HepG2 (cell line): ENCODE data around the gene C14orf132. TPM values are rescaled to one million over a fixed set of nuclear protein-coding genes. Genes with fewer than 3 reads are reported as not detected.

Experiments used
- DMTF1 ChIP-seq: sonication (generic); formaldehyde crosslinking; IDR thresholded peaks from 2 replicates; pipeline ENCODE4 v1.4.0; 2020; ENCODE audit warnings: mild to moderate bottlenecking, missing genetic modification reagents
- DNMT3B ChIP-seq: conservative IDR thresholded peaks from 2 replicates; pipeline ENCODE4 v1.6.1; 2016; ENCODE audit warnings: missing biosample characterization, control low read depth
- DPF2 ChIP-seq: sonication (generic); formaldehyde crosslinking; IDR thresholded peaks from 2 replicates; pipeline ENCODE4 v1.4.0; 2020; ENCODE audit warnings: mild to moderate bottlenecking, low read depth, missing genetic modification reagents, borderline replicate concordance
- FOXA1 ChIP-seq, 2 experiments: fragments of 450-650 bp in 1 of 2; sonication (generic) in 1 of 2; formaldehyde crosslinking in 1 of 2; IDR thresholded peaks; 2 replicates each; pipeline versions ENCODE4 v1.4.0 to v1.6.1; 2016 to 2020; ENCODE audit warnings: missing genetic modification reagents in 1 of 2
- HMGXB4 ChIP-seq, 2 experiments: sonication (generic) in 1 of 2; formaldehyde crosslinking in 1 of 2; IDR thresholded peaks; 2 replicates each; pipeline versions ENCODE4 v1.4.0 to v1.6.1; 2018 to 2020; ENCODE audit warnings: missing genetic modification reagents in 2 of 2, borderline replicate concordance in 1 of 2, low read depth in 1 of 2, mild to moderate bottlenecking in 1 of 2, missing biosample characterization in 1 of 2
- HNRNPLL ChIP-seq: fragments of 200-400 bp; formaldehyde crosslinking; IDR thresholded peaks from 2 replicates; pipeline ENCODE4 v1.6.1; 2017; ENCODE audit warnings: mild to moderate bottlenecking, low read depth, low read length; ENCODE audit not compliant: poor library complexity, severe bottlenecking
- HOXA7 ChIP-seq: sonication (generic); formaldehyde crosslinking; IDR thresholded peaks from 2 replicates; pipeline ENCODE4 v1.8.1; 2022; ENCODE audit warnings: mild to moderate bottlenecking, missing genetic modification reagents, moderate library complexity
- JARID2 ChIP-seq: sonication (generic); formaldehyde crosslinking; IDR thresholded peaks from 2 replicates; pipeline ENCODE4 v1.8.1; 2023; ENCODE audit warnings: missing genetic modification reagents, inconsistent platforms; ENCODE audit not compliant: insufficient replicate concordance
- MTA1 ChIP-seq: sonication (generic); formaldehyde crosslinking; IDR thresholded peaks from 2 replicates; pipeline ENCODE4 v1.4.0; 2020; ENCODE audit warnings: missing genetic modification reagents, mild to moderate bottlenecking, borderline replicate concordance
- MXD3 ChIP-seq: IDR thresholded peaks from 2 replicates; pipeline ENCODE4 v1.6.1; 2016; ENCODE audit warnings: mild to moderate bottlenecking, missing biosample characterization, missing genetic modification reagents
- POGZ ChIP-seq: sonication (generic); formaldehyde crosslinking; IDR thresholded peaks from 2 replicates; pipeline ENCODE4 v1.4.0; 2020; ENCODE audit warnings: mild to moderate bottlenecking, missing genetic modification reagents
- SETDB1 ChIP-seq: sonication (generic); formaldehyde crosslinking; IDR thresholded peaks from 2 replicates; pipeline ENCODE4 v1.5.1; 2020; ENCODE audit warnings: missing genetic modification reagents, mild to moderate bottlenecking, borderline replicate concordance
- ZBTB21 ChIP-seq: sonication (generic); formaldehyde crosslinking; IDR thresholded peaks from 2 replicates; pipeline ENCODE4 v1.4.0; 2020; ENCODE audit warnings: missing genetic modification reagents
- ZIK1 ChIP-seq: sonication (generic); formaldehyde crosslinking; IDR thresholded peaks from 2 replicates; pipeline ENCODE4 v1.5.0; 2020; ENCODE audit warnings: mild to moderate bottlenecking, low read depth, missing genetic modification reagents, borderline replicate concordance
- ZNF224 ChIP-seq: sonication (generic); formaldehyde crosslinking; IDR thresholded peaks from 2 replicates; pipeline ENCODE4 v1.5.0; 2020; ENCODE audit warnings: mild to moderate bottlenecking, missing genetic modification reagents
- ZNF775 ChIP-seq: sonication (generic); formaldehyde crosslinking; IDR thresholded peaks from 2 replicates; pipeline ENCODE4 v1.4.0; 2020; ENCODE audit warnings: missing genetic modification reagents, mild to moderate bottlenecking, moderate library complexity, borderline replicate concordance
- ZSCAN21 ChIP-seq: sonication (generic); formaldehyde crosslinking; IDR thresholded peaks from 2 replicates; pipeline ENCODE4 v1.8.0; 2022; ENCODE audit warnings: mild to moderate bottlenecking, missing genetic modification reagents, moderate library complexity, borderline replicate concordance
- polyA plus RNA-seq, 8 experiments: library from polyadenylated mRNA; depleted of rRNA in 3 of 8; stranded (reverse) in 7 of 8; unstranded in 1 of 8; fragments of >200 nt; fragmentation: Illumina TruSeq in 4 of 8; extraction: Trizol in 4 of 8; gene quantifications; 2 replicates each; pipeline versions ENCODE4 v1.2.1 to v1.2.3, GENCODE V29; 2011 to 2016; ENCODE audit warnings: low read depth in 4 of 8, missing spikeins in 1 of 8, mixed read lengths in 1 of 8; ENCODE audit not compliant: insufficient read depth in 1 of 8
- total RNA-seq, 5 experiments: library from RNA; depleted of rRNA; stranded (reverse); fragments of >200 nt; fragmentation: Illumina TruSeq; extraction: Trizol; gene quantifications; 2 replicates each; pipeline ENCODE4 v1.2.3, GENCODE V29; 2016; ENCODE audit warnings: low read depth in 1 of 5
- TF ChIP-seq, protein P1 (sequence below): IDR thresholded peaks from 2 replicates; pipeline ENCODE4 v1.6.1; 2016; ENCODE audit warnings: mild to moderate bottlenecking
- TF ChIP-seq, protein P2 (sequence below): IDR thresholded peaks from 2 replicates; pipeline ENCODE4 v1.6.1; 2016; ENCODE audit warnings: missing compliant biosample characterization, missing genetic modification reagents, borderline replicate concordance
- TF ChIP-seq, protein P3 (sequence below): sonication (generic); formaldehyde crosslinking; IDR thresholded peaks from 2 replicates; pipeline ENCODE4 v1.4.0; 2020; ENCODE audit warnings: missing genetic modification reagents

The C14orf132 gene
- total and polyA plus RNA-seq, 2 of the 13 experiments (the other 11 are each of a cell fraction or from before 2014, with no cell fraction given) = 0.13 to 0.15 TPM

DNA sequence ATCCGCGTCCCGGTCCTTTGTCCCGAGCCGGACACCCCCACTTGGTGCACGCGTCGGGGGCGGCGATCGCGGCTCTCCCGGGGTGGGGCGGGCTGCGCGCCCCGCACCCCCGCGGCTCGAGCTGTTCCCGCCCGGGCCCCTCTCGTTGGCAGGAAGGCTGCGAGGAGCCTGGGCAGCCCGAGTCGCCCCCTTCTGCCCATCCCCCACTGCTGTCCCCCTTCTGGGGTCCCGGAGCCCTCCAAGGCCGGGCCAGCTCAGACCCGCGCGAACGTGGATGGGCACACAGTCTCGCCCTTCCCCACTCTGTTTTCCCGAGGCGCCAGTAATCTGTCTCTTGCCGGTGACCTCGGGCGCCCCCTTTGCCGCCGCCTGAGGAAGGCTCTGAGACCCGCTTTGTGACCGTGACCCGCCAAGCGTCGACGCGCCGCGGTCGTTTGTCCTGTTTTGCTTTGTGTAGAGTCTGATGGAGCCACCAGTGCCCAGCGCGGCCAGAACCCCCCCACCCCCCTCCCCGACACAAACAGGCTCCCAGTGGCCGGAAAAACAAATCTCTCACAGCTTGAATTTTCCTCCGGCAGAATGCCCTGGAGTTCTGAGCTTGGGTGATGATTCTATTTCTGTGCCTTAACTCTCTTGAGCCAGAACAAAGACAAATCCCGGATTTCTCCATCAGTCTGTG is 610 bp downstream of the C14orf132 start (continued):
- TF ChIP-seq ZNF775 (CRISPR knock-in tag) (no peak), JARID2 (CRISPR knock-in tag) (no peak), ZNF224 (CRISPR knock-in tag) (0 out of 2 replicates have a peak, but pooled peaks have one; percentile 49), ZSCAN21 (CRISPR knock-in tag) (no peak), HMGXB4 (CRISPR knock-in tag; IDR thresholded peaks at IDR 0.05; ENCODE audit: borderline replicate concordance in 1 of 2, low read depth in 1 of 2) (0 out of 4 replicates have a peak, but pooled peaks of 1 of the 2 experiments have one; percentile 22), ZBTB21 (CRISPR knock-in tag) (no peak), POGZ (CRISPR knock-in tag) (no peak), DPF2 (no peak), HOXA7 (CRISPR knock-in tag) (no peak), FOXA1 (IDR thresholded peaks at IDR 0.05) (no peak), FOXA1 (CRISPR knock-in tag; IDR thresholded peaks at IDR 0.05) (no peak), MXD3 (CRISPR knock-in tag) (0 out of 2 replicates have a peak, but pooled peaks have one; percentile 12), DMTF1 (CRISPR knock-in tag) (no peak), HNRNPLL (no peak), DNMT3B (CRISPR knock-in tag) (no peak), ZIK1 (CRISPR knock-in tag) (no peak), SETDB1 (no peak), MTA1 (CRISPR knock-in tag) (0 out of 2 replicates have a peak, but pooled peaks have one; percentile 27)
- TF ChIP-seq, protein P1, sequence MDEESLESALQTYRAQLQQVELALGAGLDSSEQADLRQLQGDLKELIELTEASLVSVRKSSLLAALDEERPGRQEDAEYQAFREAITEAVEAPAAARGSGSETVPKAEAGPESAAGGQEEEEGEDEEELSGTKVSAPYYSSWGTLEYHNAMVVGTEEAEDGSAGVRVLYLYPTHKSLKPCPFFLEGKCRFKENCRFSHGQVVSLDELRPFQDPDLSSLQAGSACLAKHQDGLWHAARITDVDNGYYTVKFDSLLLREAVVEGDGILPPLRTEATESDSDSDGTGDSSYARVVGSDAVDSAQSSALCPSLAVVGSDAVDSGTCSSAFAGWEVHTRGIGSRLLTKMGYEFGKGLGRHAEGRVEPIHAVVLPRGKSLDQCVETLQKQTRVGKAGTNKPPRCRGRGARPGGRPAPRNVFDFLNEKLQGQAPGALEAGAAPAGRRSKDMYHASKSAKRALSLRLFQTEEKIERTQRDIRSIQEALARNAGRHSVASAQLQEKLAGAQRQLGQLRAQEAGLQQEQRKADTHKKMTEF (CRISPR knock-in tag) = no peak
- TF ChIP-seq, protein P2, sequence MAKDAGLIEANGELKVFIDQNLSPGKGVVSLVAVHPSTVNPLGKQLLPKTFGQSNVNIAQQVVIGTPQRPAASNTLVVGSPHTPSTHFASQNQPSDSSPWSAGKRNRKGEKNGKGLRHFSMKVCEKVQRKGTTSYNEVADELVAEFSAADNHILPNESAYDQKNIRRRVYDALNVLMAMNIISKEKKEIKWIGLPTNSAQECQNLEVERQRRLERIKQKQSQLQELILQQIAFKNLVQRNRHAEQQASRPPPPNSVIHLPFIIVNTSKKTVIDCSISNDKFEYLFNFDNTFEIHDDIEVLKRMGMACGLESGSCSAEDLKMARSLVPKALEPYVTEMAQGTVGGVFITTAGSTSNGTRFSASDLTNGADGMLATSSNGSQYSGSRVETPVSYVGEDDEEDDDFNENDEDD (CRISPR knock-in tag) = peak; percentile 62; the same call in 1 of the 2 replicates
- TF ChIP-seq, protein P3, sequence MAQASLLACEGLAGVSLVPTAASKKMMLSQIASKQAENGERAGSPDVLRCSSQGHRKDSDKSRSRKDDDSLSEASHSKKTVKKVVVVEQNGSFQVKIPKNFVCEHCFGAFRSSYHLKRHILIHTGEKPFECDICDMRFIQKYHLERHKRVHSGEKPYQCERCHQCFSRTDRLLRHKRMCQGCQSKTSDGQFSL (CRISPR knock-in tag) = 0 out of 2 replicates have a peak, but pooled peaks have one; percentile 1
